ENCODE results near the gene MAP6. TPM values are rescaled to one million over a fixed set of nuclear protein-coding genes. Genes with fewer than 3 reads are reported as not detected.

Gene MAP6
- total and polyA plus RNA-seq, 2 experiments from 2014 or later: 0.31 to 1.2 TPM

- TF ChIP-seq ZNF462 (CRISPR knock-in tag; IDR thresholded peaks at IDR 0.05) (no peak), EZH2 (IDR thresholded peaks at IDR 0.05; ENCODE audit: low read depth, unreplicated experiment) (no peak), POLR2AphosphoS5 (IDR thresholded peaks at IDR 0.05; ENCODE audit: low read depth) (no peak), NANOG (IDR thresholded peaks at IDR 0.05; ENCODE audit: borderline replicate concordance) (no peak), STAT1 (IDR thresholded peaks at IDR 0.05; ENCODE audit: unreplicated experiment) (no peak), ZNF331 (CRISPR knock-in tag; IDR thresholded peaks at IDR 0.05; ENCODE audit: low read depth) (no peak), JUNB (IDR thresholded peaks at IDR 0.05; ENCODE audit: unreplicated experiment) (no peak)
These were observed 49.0 kb upstream of the MAP6 start, which contains the start of gene MOGAT2 (continued) for GRCh38 chr11:75717608-75718418.

- peak; percentile 19 for DNase-seq (ENCODE audit: low spot score)
- Histone ChIP-seq H3K4me2 (no peak overlapping the region), H3K9me2 (ENCODE audit: insufficient read depth) (no peaks in the 10 kb centered on the region), H2AFZ (no peak overlapping the region), H3K79me2 (replicated peaks; ENCODE audit: insufficient read depth) (no peaks in the 10 kb centered on the region), H3K27ac (ENCODE audit: low read depth) (no peak overlapping the region), H3F3A (replicated peaks; ENCODE audit: low read depth) (no peaks in the 10 kb centered on the region), H3K36me3 (ENCODE audit: insufficient read depth) (no peaks in the 10 kb centered on the region), H3K4me1 (ENCODE audit: insufficient read depth) (no peaks in the 10 kb centered on the region), H4K20me1 (replicated peaks; ENCODE audit: insufficient read depth) (no peaks in the 10 kb centered on the region), H3K27me3 (ENCODE audit: insufficient read depth) (peaks cover 37% of the 10 kb centered on the region), H3K4me3 (no peak overlapping the region)
- no peak overlapping the region for H3K27ac Mint-ChIP-seq
- no peak overlapping the region for H3K4me3 Mint-ChIP-seq
- peak; percentile 84 for ATAC-seq
- no peaks in the 10 kb centered on the region for H3K9me3 Mint-ChIP-seq
- peaks cover 23% of the 10 kb centered on the region for H3K27me3 Mint-ChIP-seq (ENCODE audit: insufficient read depth, low read depth, poor library complexity)
- H3K4me1 Mint-ChIP-seq: peaks cover 12% of the 10 kb centered on the region
- H3K36me3 Mint-ChIP-seq (ENCODE audit: low read depth): no peaks in the 10 kb centered on the region
- no peak for TF ChIP-seq JUNB (IDR thresholded peaks at IDR 0.05; ENCODE audit: unreplicated experiment)
- no peak for TF ChIP-seq ZNF462 (CRISPR knock-in tag; IDR thresholded peaks at IDR 0.05)
- TF ChIP-seq POLR2AphosphoS5 (IDR thresholded peaks at IDR 0.05; ENCODE audit: low read depth): no peak
These were observed 47.8 kb upstream of the MAP6 start for GRCh38 chr11:75716659-75717058.
